ENCODE measurements around the gene NEUROG2. TPM values are rescaled to one million over a fixed set of nuclear protein-coding genes. Genes with fewer than 3 reads are reported as not detected.
A peak's percentile ranks its signal among the peaks of the same experiment; 100 is the strongest.
"Not testable (repeated sequence)": the region's sequence is repeated elsewhere in the genome, so short reads cannot be mapped to it uniquely, and the experiment has no call there.

The NEUROG2 gene
- total RNA-seq, 1 donor = not detected

GRCh38 chr4:112510291-112511092 lies 5.5 kb downstream of the NEUROG2 start:
- DNase-seq (ENCODE audit: low read depth) = no peak
- H3K4me3 ChIP-seq (ENCODE audit: low read depth, low read length) = peak overlapping the region; percentile 39
- TF ChIP-seq CTCF (IDR thresholded peaks at IDR 0.05; ENCODE audit: insufficient read depth, low read length) = no peak

GRCh38 chr4:112509243-112510141 lies 6.5 kb downstream of the NEUROG2 start:
- DNase-seq (ENCODE audit: low read depth) = peak; percentile 33
- peak overlapping the region; percentile 40 for H3K4me3 ChIP-seq (ENCODE audit: low read depth, low read length)
- no peak for TF ChIP-seq CTCF (IDR thresholded peaks at IDR 0.05; ENCODE audit: insufficient read depth, low read length)

DNA sequence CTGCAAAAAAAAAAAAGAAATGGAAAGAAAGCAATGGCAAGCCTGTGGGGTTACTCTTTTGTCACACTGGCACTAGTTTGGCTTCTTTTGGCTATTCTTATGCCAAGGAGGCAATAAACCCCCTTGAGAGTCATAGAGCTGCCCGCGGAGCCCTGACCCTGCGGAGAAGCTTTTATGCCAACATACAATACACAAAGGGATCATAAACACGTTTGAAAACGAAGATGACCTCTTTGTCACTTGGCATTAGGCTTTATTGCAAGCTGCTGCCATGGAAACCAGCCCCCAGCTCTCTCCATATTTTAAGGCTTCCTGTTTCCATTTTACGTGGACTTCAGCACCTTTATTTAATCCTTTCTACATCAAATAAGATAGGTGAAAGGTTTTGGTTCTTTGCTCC lies 7.6 kb downstream of the NEUROG2 start:
- no peak overlapping the region for H3K4me3 ChIP-seq (ENCODE audit: low read depth, low read length)
- no peak for DNase-seq (ENCODE audit: low read depth)
- no peak for TF ChIP-seq CTCF (IDR thresholded peaks at IDR 0.05; ENCODE audit: insufficient read depth, low read length)

DNA sequence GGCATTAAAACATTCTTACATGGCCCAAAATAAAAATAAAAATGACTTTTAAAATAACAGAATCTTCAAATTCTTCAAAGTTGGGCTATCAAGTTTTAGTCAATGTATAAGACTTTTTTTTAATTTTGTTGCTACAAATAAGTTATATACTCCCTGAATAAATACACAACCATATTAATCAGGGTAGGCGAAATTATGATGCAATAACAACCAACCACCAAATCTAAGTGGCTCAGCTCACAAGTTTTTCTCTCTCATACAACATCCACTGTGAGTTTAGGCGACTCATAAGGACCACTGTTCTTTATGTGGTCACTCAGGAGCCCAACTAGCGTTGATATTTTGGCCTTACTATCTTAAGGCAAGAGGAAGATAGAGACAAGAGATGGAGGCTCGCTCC lies 11.2 kb downstream of the NEUROG2 start:
- TF ChIP-seq CTCF (IDR thresholded peaks at IDR 0.05; ENCODE audit: insufficient read depth, low read length) = no peak
- H3K4me3 ChIP-seq (ENCODE audit: low read depth, low read length) = no peak overlapping the region
- no peak for DNase-seq (ENCODE audit: low read depth)

DNA sequence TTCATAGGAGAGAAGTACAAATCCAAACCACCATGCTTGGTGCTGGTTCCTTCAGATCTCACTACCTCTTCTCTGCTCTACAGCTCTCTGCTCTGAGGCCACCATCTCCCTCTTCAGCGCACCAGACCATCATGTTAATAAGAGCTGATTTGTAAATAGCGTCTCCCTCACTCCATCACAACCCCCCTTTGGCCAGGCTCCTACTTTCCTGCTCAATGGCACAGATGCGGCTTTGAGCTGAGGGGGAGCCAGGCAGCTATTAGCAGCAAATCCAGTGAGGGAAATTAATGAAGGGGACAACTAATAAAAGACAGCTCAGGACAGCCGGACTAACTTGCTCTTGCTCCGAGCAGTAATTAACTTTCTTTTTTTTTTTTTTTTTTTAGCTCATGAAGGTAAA lies 13.1 kb downstream of the NEUROG2 start:
- TF ChIP-seq CTCF (IDR thresholded peaks at IDR 0.05; ENCODE audit: insufficient read depth, low read length) = no peak
- no peak overlapping the region for H3K4me3 ChIP-seq (ENCODE audit: low read depth, low read length)
- no peak for DNase-seq (ENCODE audit: low read depth)

- no peak for DNase-seq (ENCODE audit: low read depth)
- H3K4me3 ChIP-seq (ENCODE audit: low read depth, low read length) = no peak overlapping the region
- no peak for TF ChIP-seq CTCF (IDR thresholded peaks at IDR 0.05; ENCODE audit: insufficient read depth, low read length)
These were observed 23.7 kb downstream of the NEUROG2 start for GRCh38 chr4:112492321-112492720.

- not testable (repeated sequence) for H3K4me3 ChIP-seq (ENCODE audit: low read depth, low read length); DNase-seq (ENCODE audit: low read depth)
These were observed 25.2 kb downstream of the NEUROG2 start for GRCh38 chr4:112490808-112491207.
